ENCODE measurements around the gene PRDM16.

PRDM16 gene

GRCh38 chr1:3246251-3246650 is 177.2 kb downstream of the PRDM16 start:
- no peak for TF ChIP-seq CTCF (IDR thresholded peaks at IDR 0.05; ENCODE audit: borderline replicate concordance, control extremely low read depth, extremely low read depth, insufficient read depth, missing control alignments)
- in situ Hi-C loops (cut with MboI; ENCODE audit: low sequenced_read_pairs, unreplicated experiment) = no loop called here
- no peak for DNase-seq (ENCODE audit: low spot score)

GRCh38 chr1:3247521-3248121 is 178.6 kb downstream of the PRDM16 start:
- no peak for TF ChIP-seq CTCF (IDR thresholded peaks at IDR 0.05; ENCODE audit: borderline replicate concordance, control extremely low read depth, extremely low read depth, insufficient read depth, missing control alignments)
- DNase-seq (ENCODE audit: low spot score) = no peak
- in situ Hi-C loops (cut with MboI; ENCODE audit: low sequenced_read_pairs, unreplicated experiment) = no loop called here

DNA sequence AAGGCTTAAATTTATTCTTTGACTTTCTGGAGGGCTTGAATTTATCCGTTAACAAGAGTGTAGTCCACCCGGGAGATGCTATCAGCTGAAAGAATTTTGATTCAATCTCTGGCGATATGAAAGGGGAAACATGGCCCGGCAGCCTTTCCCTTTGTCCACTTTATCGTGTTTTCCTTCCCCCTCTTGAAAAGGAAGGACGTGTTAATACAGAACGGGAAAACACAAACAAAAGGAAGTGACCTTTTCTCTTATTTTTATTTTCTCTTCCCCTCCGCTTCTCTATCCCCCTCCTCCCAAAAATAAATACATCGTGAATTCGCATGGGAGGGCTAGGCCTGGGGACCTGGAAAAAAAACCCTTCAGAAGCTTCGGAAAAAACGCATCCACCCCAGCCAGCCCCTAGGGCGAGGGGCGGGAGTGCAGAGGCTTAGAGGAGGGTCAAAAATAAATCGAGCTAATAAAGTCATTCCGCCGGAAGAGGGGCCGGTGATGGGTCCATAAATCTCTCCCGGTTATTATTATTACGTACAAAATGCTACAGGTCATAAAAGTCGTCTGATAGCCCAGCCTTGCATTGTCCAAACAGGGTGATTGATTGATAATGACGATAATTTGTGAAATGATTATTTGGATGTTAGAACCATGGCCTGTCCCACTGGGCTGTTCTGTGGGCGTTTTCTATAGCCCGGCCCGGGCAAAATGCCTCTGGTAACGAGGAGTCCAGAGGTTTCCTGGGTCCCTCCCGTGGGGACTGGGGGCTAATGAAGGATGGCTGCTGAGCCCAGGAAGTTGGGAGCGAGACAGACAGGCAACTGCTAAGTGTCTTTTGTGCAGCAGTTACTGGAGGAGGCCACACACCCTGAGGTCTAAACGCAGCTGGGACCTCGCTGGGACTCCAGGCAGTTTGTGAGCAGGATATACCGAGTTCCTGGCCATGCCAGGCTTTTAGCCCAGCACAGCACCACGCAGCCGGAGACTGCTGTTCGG is 179.4 kb downstream of the PRDM16 start:
- no peak for DNase-seq (ENCODE audit: low spot score)
- in situ Hi-C loops (cut with MboI; ENCODE audit: low sequenced_read_pairs, unreplicated experiment) = no loop called here
- TF ChIP-seq CTCF (IDR thresholded peaks at IDR 0.05; ENCODE audit: borderline replicate concordance, control extremely low read depth, extremely low read depth, insufficient read depth, missing control alignments) = no peak

DNA sequence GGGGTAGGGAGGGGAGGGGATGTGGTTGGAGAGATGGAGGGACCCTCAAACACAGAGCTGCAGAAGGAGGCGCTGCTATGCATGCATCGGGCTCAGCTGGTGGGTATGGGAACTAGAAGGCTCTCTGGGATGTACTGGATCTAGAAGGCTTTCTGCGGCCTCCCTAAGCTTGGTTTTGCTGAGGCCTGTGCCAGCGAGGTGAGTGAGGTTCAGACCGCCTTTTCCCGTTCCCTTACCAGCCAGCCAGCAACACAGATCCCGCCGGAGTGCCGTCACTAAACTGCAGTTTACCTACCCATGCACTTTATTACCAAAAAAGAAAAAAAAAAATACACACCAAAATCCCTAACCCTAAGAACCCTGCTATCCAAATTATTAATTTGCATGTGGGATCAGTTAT is 180.2 kb downstream of the PRDM16 start:
- no peak for DNase-seq (ENCODE audit: low spot score)
- TF ChIP-seq CTCF (IDR thresholded peaks at IDR 0.05; ENCODE audit: borderline replicate concordance, control extremely low read depth, extremely low read depth, insufficient read depth, missing control alignments) = no peak
- in situ Hi-C loops (cut with MboI; ENCODE audit: low sequenced_read_pairs, unreplicated experiment) = no loop called here

- no peak for DNase-seq (ENCODE audit: low spot score)
- in situ Hi-C loops (cut with MboI; ENCODE audit: low sequenced_read_pairs, unreplicated experiment) = no loop called here
- no peak for TF ChIP-seq CTCF (IDR thresholded peaks at IDR 0.05; ENCODE audit: borderline replicate concordance, control extremely low read depth, extremely low read depth, insufficient read depth, missing control alignments)
Measured at GRCh38 chr1:3249631-3250501, 180.9 kb downstream of the PRDM16 start.

DNA sequence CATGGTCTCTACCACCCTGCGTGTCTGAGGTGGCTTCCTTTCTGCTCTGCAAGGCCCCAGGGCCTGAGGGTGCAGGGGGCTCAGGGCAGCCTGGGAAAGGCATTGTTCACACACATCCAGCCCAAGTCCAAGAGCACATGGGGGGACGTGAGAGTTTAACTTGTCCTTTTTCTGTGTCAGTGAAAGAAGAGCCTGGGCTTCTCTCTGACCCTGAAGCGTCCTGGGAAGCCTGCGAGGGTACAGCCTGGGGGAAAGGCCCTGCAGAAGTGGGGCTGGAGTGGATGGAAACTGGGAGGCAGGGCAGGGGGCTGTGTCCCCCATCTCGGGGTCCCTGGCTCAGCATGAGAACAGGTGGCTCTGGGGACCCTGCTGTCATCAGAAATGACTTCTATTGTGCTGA is 181.6 kb downstream of the PRDM16 start:
- in situ Hi-C loops (cut with MboI; ENCODE audit: low sequenced_read_pairs, unreplicated experiment) = no loop called here
- DNase-seq (ENCODE audit: low spot score) = no peak
- TF ChIP-seq CTCF (IDR thresholded peaks at IDR 0.05; ENCODE audit: borderline replicate concordance, control extremely low read depth, extremely low read depth, insufficient read depth, missing control alignments) = no peak
